ENCODE results near the gene ZNF81.
"Not testable (repeated sequence)": the region's sequence is repeated elsewhere in the genome, so short reads cannot be mapped to it uniquely, and the experiment has no call there.

Gene ZNF81

DNA sequence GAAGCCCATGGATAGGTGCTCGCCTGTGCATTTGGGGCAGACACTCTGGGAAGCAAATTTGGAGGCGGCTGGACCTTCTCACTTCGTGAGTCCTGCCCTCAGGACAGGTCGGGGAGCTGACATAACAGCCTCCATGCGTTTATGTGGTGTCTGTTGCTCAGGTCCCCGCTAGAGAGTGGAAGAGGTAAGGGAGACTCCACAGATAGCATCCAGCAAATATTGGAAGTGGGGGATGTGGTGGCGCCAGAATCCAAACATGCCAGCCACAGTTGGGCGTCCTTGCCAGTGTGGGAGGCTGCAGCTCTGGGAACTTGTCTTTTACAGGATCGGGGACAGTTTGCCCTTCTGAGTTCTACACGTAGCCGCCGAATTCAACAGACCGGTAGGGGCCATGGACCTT is 119.3 kb downstream of the ZNF81 start:
- TF ChIP-seq, protein P1, sequence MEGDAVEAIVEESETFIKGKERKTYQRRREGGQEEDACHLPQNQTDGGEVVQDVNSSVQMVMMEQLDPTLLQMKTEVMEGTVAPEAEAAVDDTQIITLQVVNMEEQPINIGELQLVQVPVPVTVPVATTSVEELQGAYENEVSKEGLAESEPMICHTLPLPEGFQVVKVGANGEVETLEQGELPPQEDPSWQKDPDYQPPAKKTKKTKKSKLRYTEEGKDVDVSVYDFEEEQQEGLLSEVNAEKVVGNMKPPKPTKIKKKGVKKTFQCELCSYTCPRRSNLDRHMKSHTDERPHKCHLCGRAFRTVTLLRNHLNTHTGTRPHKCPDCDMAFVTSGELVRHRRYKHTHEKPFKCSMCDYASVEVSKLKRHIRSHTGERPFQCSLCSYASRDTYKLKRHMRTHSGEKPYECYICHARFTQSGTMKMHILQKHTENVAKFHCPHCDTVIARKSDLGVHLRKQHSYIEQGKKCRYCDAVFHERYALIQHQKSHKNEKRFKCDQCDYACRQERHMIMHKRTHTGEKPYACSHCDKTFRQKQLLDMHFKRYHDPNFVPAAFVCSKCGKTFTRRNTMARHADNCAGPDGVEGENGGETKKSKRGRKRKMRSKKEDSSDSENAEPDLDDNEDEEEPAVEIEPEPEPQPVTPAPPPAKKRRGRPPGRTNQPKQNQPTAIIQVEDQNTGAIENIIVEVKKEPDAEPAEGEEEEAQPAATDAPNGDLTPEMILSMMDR (IDR thresholded peaks at IDR 0.05; ENCODE audit: control extremely low read depth, extremely low read depth, low read depth, missing control alignments) = no peak

DNA sequence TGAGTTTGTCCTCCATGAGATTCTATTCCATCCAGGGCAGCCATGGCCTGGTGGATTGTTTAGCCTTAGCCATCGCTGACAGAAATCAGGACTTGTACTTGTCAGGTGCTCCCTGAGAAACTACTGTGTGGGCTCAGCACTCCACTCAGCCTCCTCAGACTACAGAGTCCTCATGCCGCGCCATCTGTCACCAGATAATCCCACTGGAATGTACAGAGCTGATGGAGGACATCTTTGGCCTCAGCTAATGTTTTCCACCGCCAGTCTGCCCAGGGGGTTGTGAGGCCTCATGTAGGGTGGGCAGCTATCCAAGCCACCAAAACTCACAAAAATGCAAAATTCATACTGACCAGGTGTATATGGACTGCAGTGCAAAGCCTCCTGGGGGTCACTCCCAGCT is 121.5 kb downstream of the ZNF81 start:
- POLR2A ChIA-PET; DNase-seq (ENCODE audit: extremely low spot score): not testable (repeated sequence)
- CTCF ChIA-PET = interaction anchor here (1.8 to 2.5 kb wide), 3 partner anchors 13 to 69 kb away, joined by 3 to 12 read pairs (median 4); no protein-coding TSS in a partner anchor

More for the DNA sequence above, 119.3 kb downstream of the ZNF81 start:
- no peak for DNase-seq (ENCODE audit: extremely low spot score)
- POLR2A ChIA-PET = no interaction called here
- CTCF ChIA-PET = interaction anchor here (0.6 kb wide), 1 partner anchor 24 kb away, joined by 3 read pairs; no protein-coding TSS in a partner anchor

DNA sequence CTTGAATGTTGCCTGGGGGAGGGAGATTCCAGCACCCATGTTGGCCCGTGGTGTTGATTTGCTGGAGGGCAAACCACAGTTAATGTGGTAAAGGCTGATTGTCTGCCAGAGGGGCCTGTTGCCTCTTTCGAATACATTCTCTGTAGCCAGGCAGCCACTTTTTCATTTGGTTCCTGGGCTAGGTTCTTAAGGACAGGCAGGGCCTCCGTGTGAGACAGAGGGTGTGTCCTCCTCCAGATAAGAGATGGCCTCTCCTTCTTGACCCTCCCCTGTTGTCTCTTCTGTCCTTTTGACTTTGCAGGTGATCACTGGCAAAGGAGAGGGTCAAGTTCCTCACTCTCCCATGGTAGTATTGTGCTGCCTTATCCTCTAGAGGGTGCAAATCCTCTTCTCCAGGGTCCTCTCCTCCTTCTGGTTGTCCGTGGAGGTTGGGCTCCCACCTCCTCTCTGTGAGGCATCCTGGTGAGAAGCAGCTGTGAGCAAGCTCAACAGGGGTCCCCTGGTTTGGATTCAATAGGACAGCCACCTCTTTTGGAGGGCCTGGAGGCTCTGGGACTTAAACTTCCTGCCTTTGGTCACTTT is 122.2 kb downstream of the ZNF81 start:
- CTCF ChIA-PET = interaction anchor here (1.0 to 2.5 kb wide), 6 partner anchors 12 to 419 kb away, joined by 3 to 12 read pairs (median 3); no protein-coding TSS in a partner anchor
- POLR2A ChIA-PET = no interaction called here
- TF ChIP-seq, protein P1 (IDR thresholded peaks at IDR 0.05; ENCODE audit: control extremely low read depth, extremely low read depth, low read depth, missing control alignments) = peak; percentile 12
- DNase-seq (ENCODE audit: extremely low spot score) = peak; percentile 13

DNA sequence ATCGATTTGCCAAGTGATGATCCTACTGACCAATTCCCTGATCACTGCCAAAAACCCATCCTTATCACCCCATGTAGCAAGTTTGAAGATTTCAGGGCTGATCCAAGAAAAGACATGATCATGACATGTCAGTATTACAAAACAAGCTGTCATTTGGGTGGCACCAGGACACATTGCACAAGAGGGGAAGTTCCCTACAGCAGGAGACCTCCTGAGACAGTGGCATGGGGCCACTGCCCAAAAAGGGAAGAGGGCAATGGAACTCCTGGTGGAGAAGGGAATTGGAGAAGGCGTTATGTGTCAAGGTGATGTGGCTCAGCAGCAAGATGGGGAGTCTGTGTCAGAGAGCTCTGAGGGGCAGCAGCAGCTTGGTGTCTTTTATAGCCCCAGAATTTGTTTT is 123.7 kb downstream of the ZNF81 start:
- ChIA-PET POLR2A (no interaction called here), CTCF (interaction anchor here (2.5 kb wide), 1 partner anchor 67 kb away, joined by 12 read pairs; no protein-coding TSS in a partner anchor)
- TF ChIP-seq, protein P1 (IDR thresholded peaks at IDR 0.05; ENCODE audit: control extremely low read depth, extremely low read depth, low read depth, missing control alignments) = no peak
- DNase-seq (ENCODE audit: extremely low spot score) = no peak

DNA sequence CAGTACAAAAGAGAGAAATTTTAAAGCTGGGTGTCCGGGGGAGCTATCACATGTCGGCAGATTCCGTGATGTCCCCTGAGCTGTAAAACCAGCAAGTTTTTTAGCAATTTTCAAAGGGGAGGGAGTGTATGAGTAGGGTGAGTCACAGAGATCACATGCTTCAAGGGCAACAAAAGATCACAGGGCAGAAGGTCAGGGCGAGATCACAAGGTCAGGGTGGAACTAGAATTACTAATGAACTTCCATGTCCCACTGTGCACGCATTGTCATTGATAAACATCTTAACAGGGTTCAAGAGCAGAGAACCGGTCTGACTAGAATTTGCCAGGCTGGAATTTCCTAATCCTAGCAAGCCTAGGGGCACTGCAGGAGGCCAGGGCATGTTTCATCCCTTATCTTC is 125.1 kb downstream of the ZNF81 start:
- CTCF ChIA-PET; POLR2A ChIA-PET; DNase-seq (ENCODE audit: extremely low spot score): not testable (repeated sequence)

DNA sequence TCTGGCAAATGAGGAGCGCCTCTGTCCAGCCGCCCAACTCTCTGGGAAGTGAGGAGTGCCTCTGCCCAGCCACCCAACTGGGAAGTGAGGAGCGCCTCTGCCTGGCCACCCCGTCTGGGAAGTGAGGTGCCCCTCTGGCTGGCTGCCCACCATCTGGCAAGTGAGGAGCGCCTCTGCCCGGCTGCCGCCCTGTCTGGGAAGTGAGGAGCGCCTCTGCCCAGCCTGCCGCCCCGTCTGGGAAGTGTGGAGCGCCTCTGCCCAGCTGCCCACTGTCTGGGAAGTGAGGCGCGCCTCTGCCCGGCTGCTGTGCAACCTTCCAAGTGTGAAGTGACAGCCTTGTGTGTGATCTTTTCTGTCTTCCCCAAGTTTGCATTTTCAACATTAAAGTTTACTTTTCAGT is 128.8 kb downstream of the ZNF81 start:
- DNase-seq (ENCODE audit: extremely low spot score); POLR2A ChIA-PET; CTCF ChIA-PET: not testable (repeated sequence)

Data from GM10248 (cell line).